Uterus (tissue), 2 donors: ENCODE results near the gene CCNYL1.

Source experiments
- CTCF ChIP-seq, 4 experiments: fragments of 200-600 bp in 2 of 4; fragments of 450-650 bp in 2 of 4; sonication (generic) in 2 of 4; IDR thresholded peaks; one replicate each; pipeline ENCODE4 v1.5.1; 2016 to 2019; ENCODE audit warnings: antibody characterized with exemption in 4 of 4, mild to moderate bottlenecking in 2 of 4, moderate library complexity in 1 of 4
- POLR2A ChIP-seq, 2 donors: fragments of 450-650 bp; IDR thresholded peaks; one replicate each; pipeline ENCODE4 v1.6.1; 2016; ENCODE audit warnings: antibody characterized with exemption in 2 of 2, mild to moderate bottlenecking in 1 of 2, moderate library complexity in 1 of 2

GRCh38 chr2:207725873-207726578 is 14.6 kb downstream of the CCNYL1 start:
- TF ChIP-seq CTCF (IDR thresholded peaks at IDR 0.05) (no peak), POLR2A (IDR thresholded peaks at IDR 0.05) (no peak)
